HK-2 (cell line): ENCODE measurements around the gene HSPBP1.
A peak's percentile ranks its signal among the peaks of the same experiment; 100 is the strongest.
"Not testable (repeated sequence)": the region's sequence is repeated elsewhere in the genome, so short reads cannot be mapped to it uniquely, and the experiment has no call there.

Experiments used
- DNase-seq: peaks from one replicate; pipeline ENCODE4 v3.0.0-alpha.2; 2018; ENCODE audit not compliant: unreplicated experiment

Gene HSPBP1

GRCh38 chr19:55279770-55280643, at the start of gene HSPBP1:
Gene HSPBP1, minus strand, starts transcription at chr19:55280110. Its CDS starts 502 bp downstream, at chr19:55279608.
- DNase-seq = peak; percentile 99

- not testable (repeated sequence) for DNase-seq
Observed at GRCh38 chr19:55328774-55329318, 48.9 kb upstream of the HSPBP1 start.

GRCh38 chr19:55325172-55325571, 45.3 kb upstream of the HSPBP1 start, which contains the start of gene TMEM150B:
Gene TMEM150B, minus strand, starts transcription at chr19:55325341. Its CDS starts 4,305 bp downstream, at chr19:55321036.
- no peak for DNase-seq

GRCh38 chr19:55324662-55325061, 44.8 kb upstream of the HSPBP1 start:
- no peak for DNase-seq

GRCh38 chr19:55322204-55322885, 42.4 kb upstream of the HSPBP1 start:
- no peak for DNase-seq

- no peak for DNase-seq
Observed at GRCh38 chr19:55321466-55322137, 41.7 kb upstream of the HSPBP1 start.

GRCh38 chr19:55320844-55321419, 41.0 kb upstream of the HSPBP1 start:
- DNase-seq = no peak

GRCh38 chr19:55319785-55320184, 39.9 kb upstream of the HSPBP1 start:
- no peak for DNase-seq

- no peak for DNase-seq
Observed at GRCh38 chr19:55316646-55317045, 36.7 kb upstream of the HSPBP1 start.

- no peak for DNase-seq
Observed at GRCh38 chr19:55315956-55316525, 36.1 kb upstream of the HSPBP1 start.

GRCh38 chr19:55314396-55314795, 34.5 kb upstream of the HSPBP1 start:
- DNase-seq = no peak

- no peak for DNase-seq
Observed at GRCh38 chr19:55312621-55313512, 33.0 kb upstream of the HSPBP1 start.

- DNase-seq = no peak
Observed at GRCh38 chr19:55311797-55312196, 31.9 kb upstream of the HSPBP1 start.

GRCh38 chr19:55311397-55311796, 31.5 kb upstream of the HSPBP1 start:
- DNase-seq = no peak

- DNase-seq = no peak
Observed at GRCh38 chr19:55310498-55310897, 30.6 kb upstream of the HSPBP1 start.

- DNase-seq = no peak
Observed at GRCh38 chr19:55309448-55309847, 29.5 kb upstream of the HSPBP1 start.

GRCh38 chr19:55308281-55308680, 28.4 kb upstream of the HSPBP1 start:
- DNase-seq = no peak

GRCh38 chr19:55306712-55307111, 26.8 kb upstream of the HSPBP1 start:
- no peak for DNase-seq

GRCh38 chr19:55305983-55306562, 26.2 kb upstream of the HSPBP1 start:
- peak; percentile 30 for DNase-seq

- peak; percentile 40 for DNase-seq
Observed at GRCh38 chr19:55305491-55305890, 25.6 kb upstream of the HSPBP1 start.
